Natural killer cell (primary cell): ENCODE results near the gene BDH1. TPM values are rescaled to one million over a fixed set of nuclear protein-coding genes. Genes with fewer than 3 reads are reported as not detected.

Source experiments
- ATAC-seq, 3 donors: fragments of 150-1000 bp in 2 of 3; fragments of 200-7000 bp in 1 of 3; cut with Tn5 transposase; 1 replicate in 1 of 3; 2 replicates in 2 of 3; pipeline ENCODE4 v1.10.0; 2021; ENCODE audit warnings: mild to moderate bottlenecking in 2 of 3, moderate library complexity in 2 of 3
- DNase-seq, 2 donors: peaks; one replicate each; pipeline versions ENCODE4 v3.0.0 to v3.0.0-alpha.2; 2013 to 2021; ENCODE audit warnings: mixed read lengths in 1 of 2
- H3K27ac ChIP-seq: one replicate; pipeline ENCODE4 v1.5.1; 2013; ENCODE audit warnings: mild to moderate bottlenecking, low read length
- H3K27me3 ChIP-seq: one replicate; pipeline ENCODE4 v1.6.1; 2013; ENCODE audit warnings: low read length; ENCODE audit not compliant: control insufficient read depth, insufficient read depth
- H3K36me3 ChIP-seq: one replicate; pipeline ENCODE4 v1.6.1; 2013; ENCODE audit warnings: low read length; ENCODE audit not compliant: control insufficient read depth, insufficient read depth
- H3K4me1 ChIP-seq: one replicate; pipeline ENCODE4 v1.6.1; 2013; ENCODE audit warnings: low read length; ENCODE audit not compliant: control insufficient read depth, insufficient read depth
- H3K4me3 ChIP-seq: one replicate; pipeline ENCODE4 v1.5.1; 2013; ENCODE audit warnings: low read length
- H3K9me3 ChIP-seq: one replicate; pipeline ENCODE4 v1.6.1; 2013; ENCODE audit warnings: low read length; ENCODE audit not compliant: control insufficient read depth, insufficient read depth
- H3K27ac Mint-ChIP-seq, 2 donors: one replicate each; pipeline ENCODE4 v1.8.0; 2022; ENCODE audit warnings: mild to moderate bottlenecking in 2 of 2, mixed read lengths in 2 of 2, moderate library complexity in 1 of 2
- H3K27me3 Mint-ChIP-seq, 2 donors: one replicate each; pipeline ENCODE4 v1.8.0; 2022; ENCODE audit warnings: low read depth in 2 of 2, mixed read lengths in 2 of 2
- H3K36me3 Mint-ChIP-seq: one replicate; pipeline ENCODE4 v1.8.0; 2022; ENCODE audit warnings: mixed read lengths
- H3K4me1 Mint-ChIP-seq, 2 donors: one replicate each; pipeline ENCODE4 v1.8.0; 2022; ENCODE audit warnings: mixed read lengths in 2 of 2
- H3K4me3 Mint-ChIP-seq: one replicate; pipeline ENCODE4 v1.8.0; 2022; ENCODE audit warnings: mild to moderate bottlenecking, moderate library complexity, mixed read lengths
- H3K9me3 Mint-ChIP-seq, 2 donors: one replicate each; pipeline ENCODE4 v1.8.0; 2022; ENCODE audit warnings: mixed read lengths in 2 of 2
- WGBS: methylation state at CpG from one replicate; pipeline ENCODE4 v1.1.7; 2013; ENCODE audit warnings: missing lambda C conversion rate; ENCODE audit not compliant: insufficient coverage; 5-methylcytosine and 5-hydroxymethylcytosine counted together
- intact Hi-C: fragments of 100-400 bp; cut with micrococcal nuclease; formaldehyde crosslinking; loops from one replicate; pipeline ENCODE4 v1.14.2; 2022
- total RNA-seq, 4 donors: library from RNA; stranded (reverse); fragments of 120-200 nt in 1 of 4; gene quantifications; one replicate each; pipeline versions ENCODE4 v1.2.3 to v1.2.4, GENCODE V29; 2013 to 2022
- TF ChIP-seq, protein P1 (sequence below): fragments of 200-600 bp; IDR thresholded peaks from one replicate; pipeline ENCODE4 v1.8.0; 2022; ENCODE audit warnings: antibody characterized with exemption

Gene BDH1
- total RNA-seq, 3 donors from 2014 or later (not counting 1 experiment from before 2014, with no cell fraction given), result 14.0 to 24.5 (median 17.4) TPM

DNA sequence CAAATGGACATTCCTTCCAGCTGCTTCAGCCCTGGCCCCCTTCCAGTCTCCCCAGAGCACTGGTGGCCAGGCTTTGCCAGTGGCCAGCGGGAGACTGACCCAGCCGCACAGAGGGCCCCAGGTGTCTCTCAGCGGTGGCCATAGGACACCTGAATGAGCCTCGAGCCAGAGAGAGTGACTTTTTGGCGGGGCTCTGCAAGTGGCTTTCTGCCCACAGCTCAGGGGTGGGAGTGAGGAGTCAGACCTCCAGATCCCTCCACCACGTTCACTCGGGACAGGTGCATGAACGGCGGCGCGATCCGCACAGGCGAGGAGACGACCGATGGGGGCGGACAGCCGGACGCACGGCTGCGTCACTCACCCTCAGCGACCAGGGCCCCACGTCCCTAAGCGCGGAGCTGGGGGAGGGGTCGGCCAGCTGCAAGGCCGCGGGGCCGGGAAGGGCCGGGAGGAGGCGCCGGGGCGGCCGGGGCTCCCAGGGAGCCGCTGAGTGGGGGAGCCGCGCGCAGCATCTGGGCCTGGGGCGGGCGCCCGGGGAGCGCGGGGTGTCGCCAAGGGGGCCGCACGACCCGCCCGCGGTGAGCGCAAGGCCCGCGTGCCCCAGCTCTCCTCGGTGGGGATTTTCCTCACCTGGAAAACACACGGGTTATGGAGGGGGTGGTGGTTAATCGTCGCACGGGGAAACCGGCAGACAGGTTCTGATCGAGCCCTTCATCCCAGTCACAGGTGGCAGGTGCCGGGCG is 57.1 kb downstream of the BDH1 start:
- no peak overlapping the region for H3K27ac ChIP-seq
- TF ChIP-seq, protein P1, sequence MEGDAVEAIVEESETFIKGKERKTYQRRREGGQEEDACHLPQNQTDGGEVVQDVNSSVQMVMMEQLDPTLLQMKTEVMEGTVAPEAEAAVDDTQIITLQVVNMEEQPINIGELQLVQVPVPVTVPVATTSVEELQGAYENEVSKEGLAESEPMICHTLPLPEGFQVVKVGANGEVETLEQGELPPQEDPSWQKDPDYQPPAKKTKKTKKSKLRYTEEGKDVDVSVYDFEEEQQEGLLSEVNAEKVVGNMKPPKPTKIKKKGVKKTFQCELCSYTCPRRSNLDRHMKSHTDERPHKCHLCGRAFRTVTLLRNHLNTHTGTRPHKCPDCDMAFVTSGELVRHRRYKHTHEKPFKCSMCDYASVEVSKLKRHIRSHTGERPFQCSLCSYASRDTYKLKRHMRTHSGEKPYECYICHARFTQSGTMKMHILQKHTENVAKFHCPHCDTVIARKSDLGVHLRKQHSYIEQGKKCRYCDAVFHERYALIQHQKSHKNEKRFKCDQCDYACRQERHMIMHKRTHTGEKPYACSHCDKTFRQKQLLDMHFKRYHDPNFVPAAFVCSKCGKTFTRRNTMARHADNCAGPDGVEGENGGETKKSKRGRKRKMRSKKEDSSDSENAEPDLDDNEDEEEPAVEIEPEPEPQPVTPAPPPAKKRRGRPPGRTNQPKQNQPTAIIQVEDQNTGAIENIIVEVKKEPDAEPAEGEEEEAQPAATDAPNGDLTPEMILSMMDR, result no peak
- Mint-ChIP-seq H3K27me3 (peaks cover 4 to 8% of the 10 kb centered on the region in 2 donors), H3K4me1 (no peaks in the 10 kb centered on the region), H3K9me3 (no peaks in the 10 kb centered on the region), H3K4me3 (no peak overlapping the region), H3K27ac (no peak overlapping the region), H3K36me3 (no peaks in the 10 kb centered on the region)
- H3K9me3 ChIP-seq, result no peaks in the 10 kb centered on the region
- DNase-seq (no peak), ATAC-seq (no peak)
- no peaks in the 10 kb centered on the region for H3K4me1 ChIP-seq
- H3K36me3 ChIP-seq, result no peaks in the 10 kb centered on the region
- H3K4me3 ChIP-seq, result no peak overlapping the region
- 83% methylated on average over 60 of the region's 60 CpGs for WGBS
- no peaks in the 10 kb centered on the region for H3K27me3 ChIP-seq
- intact Hi-C loops, result no loop called here

DNA sequence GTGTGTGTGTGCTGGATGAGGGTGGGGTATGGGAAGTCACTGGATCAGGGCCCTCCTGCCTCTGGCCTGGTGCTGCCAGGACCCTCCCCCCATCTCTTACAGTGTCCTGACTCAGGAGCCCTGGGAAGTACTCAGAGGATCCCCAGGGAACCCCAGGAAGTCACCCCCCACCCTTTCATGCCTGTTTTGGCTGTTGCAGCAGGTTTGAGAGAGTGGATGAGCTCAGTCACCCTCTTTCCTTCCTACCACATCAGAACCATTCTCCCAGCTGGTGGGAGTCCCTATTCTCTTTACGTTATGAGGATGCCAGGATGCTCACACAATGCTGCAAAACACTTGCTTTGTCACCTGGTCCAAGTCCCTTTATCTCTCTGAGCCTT is 59.0 kb downstream of the BDH1 start:
- Mint-ChIP-seq H3K27ac (no peak overlapping the region), H3K36me3 (no peaks in the 10 kb centered on the region), H3K4me1 (no peaks in the 10 kb centered on the region), H3K4me3 (no peak overlapping the region), H3K9me3 (no peaks in the 10 kb centered on the region), H3K27me3 (peaks cover 4 to 13% of the 10 kb centered on the region in 2 donors)
- Histone ChIP-seq H3K27me3 (no peaks in the 10 kb centered on the region), H3K4me1 (no peaks in the 10 kb centered on the region), H3K9me3 (no peaks in the 10 kb centered on the region), H3K4me3 (no peak overlapping the region), H3K27ac (no peak overlapping the region), H3K36me3 (no peaks in the 10 kb centered on the region)
- TF ChIP-seq, protein P1, result no peak
- intact Hi-C loops, result no loop called here
- 64% methylated on average over 1 of the region's 1 CpG for WGBS
- ATAC-seq (no peak), DNase-seq (no peak)

DNA sequence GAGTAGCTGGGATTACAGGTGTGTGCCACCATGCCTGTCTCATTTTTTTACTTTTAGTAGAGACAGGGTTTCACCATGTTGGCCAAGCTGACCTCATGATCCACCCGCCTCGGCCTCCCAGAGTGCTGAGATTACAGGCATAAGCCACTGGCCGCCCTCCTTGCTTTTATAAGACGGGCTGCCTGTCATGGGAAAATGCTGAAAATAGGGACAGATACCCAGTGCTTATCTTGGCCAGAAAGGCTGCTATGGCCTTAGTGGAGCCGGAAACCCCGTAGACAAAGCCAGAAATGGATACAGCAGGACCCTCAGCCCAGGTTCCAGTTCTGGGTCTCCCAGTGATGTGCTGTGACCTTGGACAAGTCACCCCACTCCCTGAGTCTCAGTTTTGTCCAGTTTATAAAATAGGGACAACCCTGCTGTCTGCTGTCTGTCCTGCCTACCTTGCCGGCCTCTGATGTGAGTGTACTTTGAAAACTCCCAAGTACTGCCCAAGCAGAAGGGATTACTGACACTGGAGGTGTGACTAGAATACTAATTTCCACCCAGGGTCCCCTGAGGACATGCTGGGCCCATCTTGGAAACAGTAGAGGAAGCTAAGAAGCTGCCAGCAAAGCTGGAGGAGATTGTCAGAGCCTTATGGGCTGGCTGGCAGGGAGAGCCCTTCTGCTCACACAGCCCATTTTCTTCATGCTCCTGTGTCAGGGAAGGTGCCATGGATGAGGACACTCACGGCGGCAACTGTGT is 59.6 kb downstream of the BDH1 start:
- ATAC-seq (no peak), DNase-seq (no peak)
- no peaks in the 10 kb centered on the region for H3K4me1 Mint-ChIP-seq
- H3K9me3 Mint-ChIP-seq, result no peaks in the 10 kb centered on the region
- H3K36me3 ChIP-seq, result no peaks in the 10 kb centered on the region
- H3K36me3 Mint-ChIP-seq, result no peaks in the 10 kb centered on the region
- H3K4me3 ChIP-seq, result no peak overlapping the region
- H3K27ac Mint-ChIP-seq, result no peak overlapping the region
- H3K27me3 ChIP-seq, result no peaks in the 10 kb centered on the region
- peaks cover 4 to 13% of the 10 kb centered on the region in 2 donors for H3K27me3 Mint-ChIP-seq
- TF ChIP-seq, protein P1, result no peak
- H3K9me3 ChIP-seq, result no peaks in the 10 kb centered on the region
- 95% methylated on average over 9 of the region's 9 CpGs for WGBS
- H3K4me3 Mint-ChIP-seq, result no peak overlapping the region
- no peaks in the 10 kb centered on the region for H3K4me1 ChIP-seq
- no peak overlapping the region for H3K27ac ChIP-seq
- intact Hi-C loops, result no loop called here
